PC-3 (cell line): Measurements from ENCODE around the gene SCAMP4.

Experiments
- EZH2 ChIP-seq: fragments of 300-600 bp; sonication (generic); IDR thresholded peaks from one replicate; pipeline ENCODE4 v1.6.1; 2017; ENCODE audit warnings: antibody characterized with exemption, mild to moderate bottlenecking, low read length; ENCODE audit not compliant: unreplicated experiment
- TF ChIP-seq, protein P1 (sequence below): fragments of 300-600 bp; sonication (generic); conservative IDR thresholded peaks from 2 replicates; pipeline ENCODE4 v1.5.1; 2017; ENCODE audit warnings: antibody characterized with exemption, low read depth, mild to moderate bottlenecking, low read length

GRCh38 chr19:1917926-1918325 lies 12.7 kb downstream of the SCAMP4 start:
- TF ChIP-seq, protein P1, sequence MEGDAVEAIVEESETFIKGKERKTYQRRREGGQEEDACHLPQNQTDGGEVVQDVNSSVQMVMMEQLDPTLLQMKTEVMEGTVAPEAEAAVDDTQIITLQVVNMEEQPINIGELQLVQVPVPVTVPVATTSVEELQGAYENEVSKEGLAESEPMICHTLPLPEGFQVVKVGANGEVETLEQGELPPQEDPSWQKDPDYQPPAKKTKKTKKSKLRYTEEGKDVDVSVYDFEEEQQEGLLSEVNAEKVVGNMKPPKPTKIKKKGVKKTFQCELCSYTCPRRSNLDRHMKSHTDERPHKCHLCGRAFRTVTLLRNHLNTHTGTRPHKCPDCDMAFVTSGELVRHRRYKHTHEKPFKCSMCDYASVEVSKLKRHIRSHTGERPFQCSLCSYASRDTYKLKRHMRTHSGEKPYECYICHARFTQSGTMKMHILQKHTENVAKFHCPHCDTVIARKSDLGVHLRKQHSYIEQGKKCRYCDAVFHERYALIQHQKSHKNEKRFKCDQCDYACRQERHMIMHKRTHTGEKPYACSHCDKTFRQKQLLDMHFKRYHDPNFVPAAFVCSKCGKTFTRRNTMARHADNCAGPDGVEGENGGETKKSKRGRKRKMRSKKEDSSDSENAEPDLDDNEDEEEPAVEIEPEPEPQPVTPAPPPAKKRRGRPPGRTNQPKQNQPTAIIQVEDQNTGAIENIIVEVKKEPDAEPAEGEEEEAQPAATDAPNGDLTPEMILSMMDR: no peak
- TF ChIP-seq EZH2: no peak
